Activated CD8-positive, alpha-beta memory T cell treated with anti-CD3 and anti-CD28 coated beads, Interleukin-2, amount 50 U/mL, for 24 hours (primary cell): ENCODE results near the gene ING3.
A peak's percentile ranks its signal among the peaks of the same experiment; 100 is the strongest.
"Not testable (repeated sequence)": the region's sequence is repeated elsewhere in the genome, so short reads cannot be mapped to it uniquely, and the experiment has no call there.

Experiments
- DNase-seq: peaks from one replicate; pipeline ENCODE4 v3.0.0-alpha.2; 2020; ENCODE audit errors: extremely low read depth

The ING3 gene

DNA sequence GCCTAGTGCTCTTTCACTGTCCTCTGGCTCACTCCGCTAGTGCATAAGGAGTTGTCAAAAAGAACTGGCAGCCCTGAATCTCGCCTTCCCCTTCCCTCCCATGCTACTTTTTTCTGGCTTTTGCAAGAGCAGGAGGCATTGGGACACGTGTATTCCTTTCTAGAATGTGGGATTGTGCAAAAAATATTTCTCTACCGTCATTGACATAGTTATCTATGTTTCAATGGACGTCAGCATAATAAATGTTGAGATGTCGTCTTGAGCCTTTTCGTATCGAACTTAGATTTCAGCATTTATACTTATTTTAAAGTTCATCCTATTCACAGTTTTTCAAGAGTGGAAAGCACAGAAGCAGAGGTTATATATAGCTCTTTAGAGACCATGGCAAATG, 727 bp downstream of the ING3 start:
- DNase-seq, result no peak

GRCh38 chr7:120951826-120952225, 1.2 kb downstream of the ING3 start:
- no peak for DNase-seq

GRCh38 chr7:120955577-120956149, 5.1 kb downstream of the ING3 start:
- no peak for DNase-seq

- no peak for DNase-seq
These were observed 9.4 kb downstream of the ING3 start for GRCh38 chr7:120959929-120960484.

DNA sequence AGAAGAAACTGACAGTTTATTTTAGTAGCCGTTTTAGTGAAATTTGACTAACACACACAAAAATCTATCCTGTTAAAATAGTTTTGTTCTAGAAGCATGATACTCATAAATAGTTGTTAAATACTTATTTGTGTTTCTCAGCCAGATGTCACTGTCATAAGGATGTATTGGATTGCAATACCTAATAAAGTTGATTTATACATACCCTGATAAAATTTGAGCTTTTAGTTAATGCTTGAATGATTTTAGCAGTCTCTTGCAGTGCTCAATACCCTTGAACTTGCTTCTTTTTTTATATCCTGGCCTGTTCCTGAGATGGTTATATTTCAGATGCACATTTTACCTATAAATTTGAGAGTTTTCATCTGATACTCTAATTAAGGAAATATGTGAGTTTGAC, 10.1 kb downstream of the ING3 start:
- no peak for DNase-seq

GRCh38 chr7:120961638-120962173, 11.1 kb downstream of the ING3 start:
- no peak for DNase-seq

DNA sequence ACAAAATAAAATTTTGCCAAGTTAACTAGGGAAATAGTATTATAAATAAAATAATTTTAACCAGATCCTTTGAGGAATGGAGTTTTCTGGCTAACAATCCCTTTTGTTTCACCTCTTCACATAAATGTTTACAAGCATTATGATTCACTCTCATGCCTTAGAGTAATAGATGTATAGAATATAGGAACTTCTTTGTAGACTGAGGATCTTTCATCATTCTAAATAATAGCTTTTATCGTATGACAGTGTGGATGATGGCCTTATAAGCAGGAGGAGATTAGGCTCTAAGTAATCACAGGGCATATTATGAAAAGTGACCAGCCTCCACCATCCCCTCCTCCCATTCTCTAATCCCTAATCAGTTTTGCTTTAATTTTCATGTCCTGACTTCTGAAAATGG, 13.5 kb downstream of the ING3 start:
- no peak for DNase-seq

DNA sequence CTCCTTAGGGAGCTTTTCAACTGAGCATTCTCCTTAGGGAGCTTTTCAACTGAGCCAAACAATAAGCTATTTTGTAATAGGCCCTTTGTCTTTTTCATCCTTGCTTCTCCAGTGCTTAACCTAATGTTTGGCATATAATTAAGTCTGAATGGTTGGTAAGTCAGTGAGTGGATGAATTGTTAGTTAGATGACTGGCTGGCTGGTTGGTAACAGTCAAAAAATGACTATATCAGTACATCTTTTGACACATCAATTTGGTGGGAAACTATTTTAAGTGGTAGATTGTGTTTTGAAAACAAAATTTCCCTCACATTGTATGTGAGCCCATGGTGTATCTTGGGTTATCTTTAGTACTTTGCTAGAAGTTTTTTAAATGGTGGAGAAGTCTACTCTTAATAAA, 16.4 kb downstream of the ING3 start:
- DNase-seq, result no peak

- DNase-seq, result no peak
These were observed 23.3 kb downstream of the ING3 start for GRCh38 chr7:120973849-120974248.

- DNase-seq, result no peak
These were observed 29.4 kb downstream of the ING3 start for GRCh38 chr7:120979765-120980499.

GRCh38 chr7:120981117-120981516, 30.5 kb downstream of the ING3 start:
- DNase-seq, result no peak

DNA sequence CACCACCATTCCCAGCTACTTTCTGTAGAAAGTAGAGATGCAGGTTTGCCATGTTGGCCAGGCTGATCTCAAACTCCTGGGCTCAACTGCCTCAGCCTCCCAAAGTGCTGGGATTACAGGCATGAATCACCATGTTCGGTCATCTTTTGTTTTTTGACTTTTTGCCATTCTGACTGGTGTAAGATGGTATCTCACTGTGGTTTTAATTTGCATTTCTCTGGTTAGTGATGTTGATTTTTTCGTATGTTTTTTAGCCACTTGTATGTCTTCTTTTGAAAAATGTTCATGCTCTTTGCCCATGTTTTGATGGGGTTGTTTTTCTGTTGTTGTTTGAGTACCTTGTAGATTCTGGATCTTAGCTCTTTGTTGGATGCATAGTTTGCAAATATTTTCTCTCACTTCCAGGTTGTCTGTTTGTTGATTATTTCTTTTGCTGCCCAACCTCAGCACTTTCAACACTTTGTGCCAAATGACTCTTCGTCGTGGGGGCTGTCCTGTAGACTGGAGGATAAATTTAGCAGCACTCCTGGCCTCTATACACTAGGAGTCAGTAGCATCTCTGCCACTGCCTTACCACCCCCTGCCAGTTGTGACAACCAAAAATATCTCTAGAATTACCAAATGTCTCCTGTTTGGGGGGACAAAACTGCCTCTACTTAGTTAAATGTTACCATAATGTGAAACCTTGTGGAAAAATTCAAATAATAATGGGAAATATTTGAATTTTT, 31.5 kb downstream of the ING3 start:
- DNase-seq, result no peak

- not testable (repeated sequence) for DNase-seq
These were observed 33.0 kb downstream of the ING3 start for GRCh38 chr7:120983592-120983991.

DNA sequence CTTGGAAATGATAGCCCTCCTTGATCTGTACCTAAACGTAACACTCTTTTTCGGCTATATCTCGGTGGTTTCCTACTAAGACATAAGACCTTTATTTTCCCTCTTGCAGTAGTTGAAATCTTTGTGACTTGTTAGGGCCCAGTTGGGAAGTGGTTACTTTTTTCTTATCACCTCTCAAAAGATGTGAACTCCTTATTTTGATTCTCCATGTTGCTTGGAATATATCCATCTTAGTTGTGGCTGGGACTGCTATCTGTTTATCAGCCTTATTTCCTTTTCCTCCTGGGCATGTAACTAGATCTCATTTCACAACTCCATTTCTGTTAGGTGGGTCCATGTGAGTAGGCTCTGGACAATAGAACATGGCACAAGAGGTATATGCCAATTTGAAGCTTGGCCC, 33.8 kb downstream of the ING3 start:
- no peak for DNase-seq

GRCh38 chr7:120985130-120985758, 34.7 kb downstream of the ING3 start:
- no peak for DNase-seq

- no peak for DNase-seq
These were observed 35.3 kb downstream of the ING3 start for GRCh38 chr7:120985839-120986238.

GRCh38 chr7:120986650-120987049, 36.1 kb downstream of the ING3 start:
- no peak for DNase-seq

DNA sequence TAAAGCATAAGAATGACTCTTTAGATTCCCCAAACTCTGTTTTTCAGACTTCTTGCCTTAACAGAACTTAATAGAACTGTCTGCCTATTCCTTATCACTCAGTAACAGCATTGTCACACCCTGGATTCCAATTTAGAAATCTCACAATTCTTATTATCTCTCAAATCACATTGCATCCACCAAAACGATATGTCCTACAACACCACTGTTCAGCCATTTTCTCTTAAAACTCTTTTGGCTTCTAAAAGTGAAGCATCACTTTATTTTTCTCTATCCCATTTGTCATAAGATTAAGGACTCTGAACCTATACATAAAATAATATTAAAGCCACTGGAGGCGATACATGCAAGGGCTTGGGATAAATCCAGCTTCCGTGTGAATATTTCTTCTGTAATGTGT, 36.7 kb downstream of the ING3 start:
- no peak for DNase-seq

DNA sequence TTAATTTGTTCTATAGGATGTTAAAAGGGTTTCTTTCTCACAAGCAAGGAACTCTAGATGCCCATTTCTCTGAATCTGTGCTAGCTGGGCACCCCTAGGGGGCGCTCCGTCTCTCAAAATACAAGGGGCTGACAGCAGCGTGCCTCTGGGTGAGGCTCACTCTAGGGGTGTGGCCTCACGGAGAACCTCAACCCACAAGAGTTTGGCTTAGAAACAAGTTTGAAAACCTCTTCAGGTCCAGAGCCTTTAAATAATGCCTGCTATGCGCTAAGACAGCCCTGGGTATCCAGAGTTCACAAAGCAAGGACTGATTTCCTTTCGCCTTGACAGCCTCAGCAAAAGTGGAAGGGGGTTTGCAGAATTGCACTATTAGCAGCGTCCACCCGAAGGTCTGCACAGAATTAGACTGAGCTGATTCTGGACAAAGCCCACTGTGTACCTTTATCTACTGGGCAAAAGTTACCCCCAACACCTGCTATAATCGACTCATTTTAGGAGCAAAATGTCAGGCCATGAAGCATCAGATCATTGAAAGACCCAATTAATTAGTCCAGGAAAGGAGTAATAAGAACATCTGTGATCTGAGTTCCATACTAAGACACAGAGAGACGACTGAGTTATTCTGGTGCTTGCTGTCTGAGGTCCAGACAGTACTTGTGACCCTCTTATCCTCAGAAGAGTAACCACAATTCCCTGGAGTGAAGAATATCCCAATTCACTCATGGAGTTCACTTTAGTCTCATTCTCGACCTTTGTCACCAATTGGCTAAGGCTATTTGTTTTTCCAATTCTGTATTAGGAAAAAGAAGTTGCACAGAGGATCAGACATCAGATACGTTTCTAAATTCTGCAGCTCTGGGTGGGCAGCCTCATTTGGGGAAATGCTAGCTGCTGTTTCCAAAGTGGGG, 37.4 kb downstream of the ING3 start:
- peak; percentile 56 for DNase-seq

- DNase-seq, result no peak
These were observed 38.1 kb downstream of the ING3 start, which contains the start of gene CPED1 for GRCh38 chr7:120988591-120989256. TSS of gene CPED1 (plus strand) at chr7:120988711. CDS start at chr7:120989622, 911 bp downstream.
